ENCODE results near the gene TUBB3. TPM values are rescaled to one million over a fixed set of nuclear protein-coding genes. Genes with fewer than 3 reads are reported as not detected.
"Not testable (repeated sequence)": the region's sequence is repeated elsewhere in the genome, so short reads cannot be mapped to it uniquely, and the experiment has no call there.

The TUBB3 gene
- total RNA-seq, 1 donor from 2014 or later = 201 TPM

DNA sequence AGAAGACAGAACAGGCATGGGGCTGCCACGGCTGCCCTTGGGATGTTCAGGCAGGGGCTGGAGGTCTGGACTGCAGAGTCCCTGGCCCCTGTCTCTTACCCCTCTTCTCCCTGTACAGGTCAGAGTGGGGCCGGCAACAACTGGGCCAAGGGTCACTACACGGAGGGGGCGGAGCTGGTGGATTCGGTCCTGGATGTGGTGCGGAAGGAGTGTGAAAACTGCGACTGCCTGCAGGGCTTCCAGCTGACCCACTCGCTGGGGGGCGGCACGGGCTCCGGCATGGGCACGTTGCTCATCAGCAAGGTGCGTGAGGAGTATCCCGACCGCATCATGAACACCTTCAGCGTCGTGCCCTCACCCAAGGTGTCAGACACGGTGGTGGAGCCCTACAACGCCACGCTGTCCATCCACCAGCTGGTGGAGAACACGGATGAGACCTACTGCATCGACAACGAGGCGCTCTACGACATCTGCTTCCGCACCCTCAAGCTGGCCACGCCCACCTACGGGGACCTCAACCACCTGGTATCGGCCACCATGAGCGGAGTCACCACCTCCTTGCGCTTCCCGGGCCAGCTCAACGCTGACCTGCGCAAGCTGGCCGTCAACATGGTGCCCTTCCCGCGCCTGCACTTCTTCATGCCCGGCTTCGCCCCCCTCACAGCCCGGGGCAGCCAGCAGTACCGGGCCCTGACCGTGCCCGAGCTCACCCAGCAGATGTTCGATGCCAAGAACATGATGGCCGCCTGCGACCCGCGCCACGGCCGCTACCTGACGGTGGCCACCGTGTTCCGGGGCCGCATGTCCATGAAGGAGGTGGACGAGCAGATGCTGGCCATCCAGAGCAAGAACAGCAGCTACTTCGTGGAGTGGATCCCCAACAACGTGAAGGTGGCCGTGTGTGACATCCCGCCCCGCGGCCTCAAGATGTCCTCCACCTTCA is 11.7 kb downstream of the TUBB3 start:
- no peaks in the 10 kb centered on the region for H3K9me3 Mint-ChIP-seq (ENCODE audit: low read depth)
- H3K4me3 Mint-ChIP-seq (ENCODE audit: low read depth) = no peak overlapping the region
- no peaks in the 10 kb centered on the region for H3K27me3 Mint-ChIP-seq
- TF ChIP-seq CTCF (IDR thresholded peaks at IDR 0.05; ENCODE audit: unreplicated experiment) = no peak
- no peak overlapping the region for H3K27ac Mint-ChIP-seq
- peaks cover 9% of the 10 kb centered on the region for H3K36me3 Mint-ChIP-seq (ENCODE audit: insufficient read depth)
- no peaks in the 10 kb centered on the region for H3K4me1 Mint-ChIP-seq (ENCODE audit: low read depth)
- no peak for DNase-seq (ENCODE audit: low spot score, unreplicated experiment)

GRCh38 chr16:89935620-89936019 is 12.5 kb downstream of the TUBB3 start:
- not testable (repeated sequence) for H3K4me1 Mint-ChIP-seq (ENCODE audit: low read depth); H3K27me3 Mint-ChIP-seq; H3K27ac Mint-ChIP-seq; H3K4me3 Mint-ChIP-seq (ENCODE audit: low read depth); H3K36me3 Mint-ChIP-seq (ENCODE audit: insufficient read depth); DNase-seq (ENCODE audit: low spot score, unreplicated experiment); H3K9me3 Mint-ChIP-seq (ENCODE audit: low read depth)

DNA sequence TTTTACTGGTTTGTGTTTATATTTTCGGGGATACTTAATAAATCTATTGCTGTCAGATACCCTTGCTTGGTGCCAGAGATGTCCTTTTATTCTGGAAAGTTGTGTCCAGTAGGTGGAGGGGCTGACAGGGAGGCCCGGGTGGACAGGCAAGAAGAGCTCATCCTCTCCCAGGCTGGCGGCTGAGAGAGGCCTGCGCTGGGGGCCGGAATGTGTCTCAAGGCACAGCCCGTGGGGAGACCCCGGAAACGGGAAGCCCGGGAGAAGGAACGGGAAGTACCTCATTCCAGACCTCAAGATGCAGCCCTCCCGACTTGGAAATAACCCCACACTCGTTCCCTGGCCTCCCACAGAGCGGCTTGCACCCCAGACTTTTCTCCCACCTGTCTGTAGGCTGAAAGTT is 12.9 kb downstream of the TUBB3 start:
- Mint-ChIP-seq H3K4me1 (ENCODE audit: low read depth) (no peaks in the 10 kb centered on the region), H3K27me3 (no peaks in the 10 kb centered on the region), H3K9me3 (ENCODE audit: low read depth) (no peaks in the 10 kb centered on the region), H3K27ac (no peak overlapping the region), H3K4me3 (ENCODE audit: low read depth) (no peak overlapping the region), H3K36me3 (ENCODE audit: insufficient read depth) (peaks cover 8% of the 10 kb centered on the region)
- no peak for TF ChIP-seq CTCF (IDR thresholded peaks at IDR 0.05; ENCODE audit: unreplicated experiment)
- no peak for DNase-seq (ENCODE audit: low spot score, unreplicated experiment)

DNA sequence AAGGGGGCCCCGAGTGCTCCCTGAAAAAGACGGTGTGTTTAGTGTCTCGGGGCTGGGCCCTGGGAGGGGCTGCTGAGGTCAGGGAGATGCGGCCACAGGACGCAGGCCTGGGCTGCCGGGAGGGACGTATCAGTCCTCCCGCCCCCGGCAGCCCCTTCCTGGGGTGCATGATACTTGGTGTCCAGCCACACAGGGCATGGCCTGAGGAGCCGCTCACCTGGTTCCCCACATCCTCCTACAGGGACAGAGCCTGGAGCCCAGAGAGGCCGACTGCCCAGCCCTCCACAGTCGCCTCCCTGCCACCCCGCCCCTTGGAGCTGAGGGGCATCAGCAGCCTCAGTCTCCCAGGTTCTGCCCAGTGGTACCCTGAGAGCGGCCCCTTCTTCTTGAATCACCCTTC is 13.4 kb downstream of the TUBB3 start:
- H3K9me3 Mint-ChIP-seq (ENCODE audit: low read depth) = no peaks in the 10 kb centered on the region
- no peaks in the 10 kb centered on the region for H3K27me3 Mint-ChIP-seq
- H3K27ac Mint-ChIP-seq = no peak overlapping the region
- H3K4me1 Mint-ChIP-seq (ENCODE audit: low read depth) = no peaks in the 10 kb centered on the region
- H3K36me3 Mint-ChIP-seq (ENCODE audit: insufficient read depth) = peaks cover 5% of the 10 kb centered on the region
- TF ChIP-seq CTCF (IDR thresholded peaks at IDR 0.05; ENCODE audit: unreplicated experiment) = no peak
- H3K4me3 Mint-ChIP-seq (ENCODE audit: low read depth) = no peak overlapping the region
- no peak for DNase-seq (ENCODE audit: low spot score, unreplicated experiment)

DNA sequence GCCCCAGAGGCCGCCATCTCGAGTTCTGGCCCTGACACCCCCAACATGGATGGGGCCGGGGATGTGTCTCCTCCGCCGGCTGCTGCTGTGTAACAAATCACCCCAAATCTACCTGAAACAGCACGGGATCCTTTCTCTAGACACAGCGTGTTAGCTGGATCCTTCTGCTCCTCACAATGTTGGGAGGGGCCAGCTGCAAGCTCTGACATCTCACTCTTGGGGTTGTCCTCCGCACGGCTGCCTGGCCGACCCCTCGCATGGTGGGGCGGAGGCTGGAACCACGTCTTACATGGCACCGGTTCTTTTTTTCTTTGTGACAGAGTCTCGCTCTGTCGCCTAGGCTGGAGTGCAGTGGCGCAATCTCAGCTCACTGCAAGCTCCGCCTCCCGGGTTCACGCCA is 13.8 kb downstream of the TUBB3 start:
- Mint-ChIP-seq H3K27me3 (no peaks in the 10 kb centered on the region), H3K4me3 (ENCODE audit: low read depth) (no peak overlapping the region), H3K36me3 (ENCODE audit: insufficient read depth) (peaks cover 5% of the 10 kb centered on the region), H3K9me3 (ENCODE audit: low read depth) (no peaks in the 10 kb centered on the region), H3K27ac (no peak overlapping the region), H3K4me1 (ENCODE audit: low read depth) (no peaks in the 10 kb centered on the region)
- DNase-seq (ENCODE audit: low spot score, unreplicated experiment) = no peak
- TF ChIP-seq CTCF (IDR thresholded peaks at IDR 0.05; ENCODE audit: unreplicated experiment) = no peak
